HG03571 (cell line): ENCODE data around the gene RAG1.

Experiments used
- ATAC-seq: cut with Tn5 transposase; IDR thresholded peaks from one replicate; pipeline ENCODE4 v1.9.1; 2021; ENCODE audit not compliant: unreplicated experiment

The RAG1 gene

DNA sequence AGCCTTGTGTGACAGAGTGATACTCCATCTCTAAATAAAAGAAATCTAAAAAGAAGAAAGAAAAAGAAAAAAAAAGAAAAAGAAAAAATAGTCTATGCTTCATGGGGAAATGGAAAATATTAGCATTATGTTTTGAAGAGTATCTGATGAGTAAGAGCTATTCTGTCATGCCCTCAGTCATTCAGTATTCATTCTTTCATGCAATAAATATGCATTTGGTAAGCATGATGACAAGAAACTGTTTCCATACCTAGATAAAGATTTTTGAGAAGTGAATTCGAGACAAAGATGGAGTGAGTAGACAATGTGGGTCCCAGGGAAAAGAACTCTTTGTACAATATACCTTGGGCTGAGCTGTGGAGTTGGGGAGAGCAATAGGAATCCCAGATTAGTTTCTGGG lies 20.3 kb downstream of the RAG1 start:
- ATAC-seq = no peak

DNA sequence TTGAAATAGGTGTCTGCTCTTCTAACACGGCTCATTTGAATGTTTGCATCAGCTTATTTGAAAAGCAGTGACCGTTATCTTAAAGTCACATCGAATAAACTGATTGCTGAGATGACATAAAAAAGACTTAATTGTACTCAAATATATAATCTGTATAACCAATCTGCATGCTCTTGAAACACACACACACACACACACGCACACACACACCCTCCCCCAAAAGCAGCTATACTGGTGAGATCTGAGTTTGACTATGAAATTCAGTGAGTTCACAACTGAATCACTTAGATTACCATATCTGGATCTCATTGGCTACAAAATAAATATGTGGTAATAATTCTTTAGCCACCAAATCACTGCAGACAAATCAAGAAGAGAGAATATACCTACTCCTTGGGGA lies 22.7 kb downstream of the RAG1 start:
- ATAC-seq = no peak

DNA sequence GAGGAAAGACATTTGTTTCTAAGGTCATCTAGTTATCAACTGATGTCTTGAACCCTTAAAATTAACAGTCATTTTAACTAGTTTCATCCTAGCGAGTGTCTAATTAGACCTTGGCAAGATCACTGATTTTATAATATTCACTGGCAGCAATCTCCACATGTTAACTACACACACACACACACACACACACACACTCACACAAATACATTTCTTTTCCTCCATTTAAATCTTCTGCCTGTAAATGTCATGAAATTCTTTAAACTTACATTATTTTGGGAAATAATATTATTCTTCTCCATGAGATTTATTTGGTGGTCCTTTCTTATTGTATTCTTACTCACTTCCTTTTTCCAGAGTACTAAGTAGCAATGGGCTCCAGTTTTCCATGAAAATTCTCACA lies 23.6 kb downstream of the RAG1 start:
- no peak for ATAC-seq

GRCh38 chr11:36594316-36594989 lies 26.6 kb downstream of the RAG1 start, which contains the start of gene IFTAP:
Gene IFTAP, plus strand, starts transcription at chr11:36594502. Its CDS starts 15,602 bp downstream, at chr11:36610104.
- peak; percentile 85 for ATAC-seq

DNA sequence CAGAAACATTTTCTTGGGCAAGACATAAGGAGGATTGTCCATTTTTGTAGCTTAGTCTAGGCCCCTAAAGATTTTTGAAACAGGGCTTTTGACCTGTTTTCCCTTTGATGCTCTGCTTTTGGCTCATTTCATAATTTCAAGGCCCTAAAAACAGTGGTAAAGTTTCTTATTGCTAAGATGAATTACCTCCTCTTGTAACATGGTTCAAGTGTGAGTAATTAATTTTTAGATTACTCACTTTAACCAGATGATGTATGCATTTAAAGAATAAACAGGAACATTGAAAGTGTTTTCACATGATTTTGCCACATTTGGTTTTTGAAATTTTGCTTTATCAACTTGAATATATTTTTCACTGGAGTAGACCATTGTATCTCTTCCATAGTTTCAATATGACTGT lies 29.1 kb downstream of the RAG1 start:
- ATAC-seq = no peak

DNA sequence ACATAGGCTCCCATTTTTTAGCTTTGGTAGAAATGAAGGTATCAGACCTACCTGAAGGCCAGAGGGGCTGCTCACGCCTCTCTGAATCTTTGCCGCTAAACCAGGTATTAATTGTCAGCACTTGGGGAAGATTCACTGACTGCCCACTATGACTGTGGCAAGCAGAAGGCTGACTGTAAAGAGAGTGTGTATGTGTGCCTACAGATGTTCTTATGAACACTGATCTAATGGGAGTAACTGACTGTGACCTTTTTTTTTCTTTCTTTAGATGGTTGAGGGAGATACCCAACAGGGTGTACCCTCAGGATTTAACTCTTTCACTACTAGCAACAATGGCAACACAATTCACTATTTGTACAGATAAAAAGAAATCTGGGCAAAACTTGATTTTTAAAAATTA lies 30.2 kb downstream of the RAG1 start, which contains the start of gene RAG2:
Gene RAG2, minus strand, starts transcription at position 186 of the 400 bp plus-strand sequence. CDS start 4,068 bp downstream, outside the sequence.
- ATAC-seq = no peak

DNA sequence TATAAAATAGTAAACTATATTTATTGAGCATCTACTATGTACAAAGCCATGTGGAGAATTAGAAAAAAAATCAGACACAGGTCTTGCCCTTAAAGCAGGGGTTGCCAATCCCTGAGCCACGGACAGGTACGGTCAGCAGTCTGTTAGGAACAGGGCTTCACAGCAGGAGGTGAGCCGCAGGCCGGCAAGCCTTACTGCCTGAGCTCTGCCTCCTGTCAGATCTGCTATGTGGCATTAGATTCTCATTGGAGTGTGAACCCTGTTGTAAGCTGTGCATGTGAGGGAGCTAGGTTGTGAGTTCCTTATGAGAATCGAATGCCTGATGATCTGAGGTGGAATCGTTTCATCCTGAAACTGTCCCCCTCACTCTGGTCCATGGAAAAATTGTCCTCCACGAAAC lies 32.4 kb downstream of the RAG1 start:
- no peak for ATAC-seq

GRCh38 chr11:36601155-36601554 lies 33.3 kb downstream of the RAG1 start:
- ATAC-seq = no peak

DNA sequence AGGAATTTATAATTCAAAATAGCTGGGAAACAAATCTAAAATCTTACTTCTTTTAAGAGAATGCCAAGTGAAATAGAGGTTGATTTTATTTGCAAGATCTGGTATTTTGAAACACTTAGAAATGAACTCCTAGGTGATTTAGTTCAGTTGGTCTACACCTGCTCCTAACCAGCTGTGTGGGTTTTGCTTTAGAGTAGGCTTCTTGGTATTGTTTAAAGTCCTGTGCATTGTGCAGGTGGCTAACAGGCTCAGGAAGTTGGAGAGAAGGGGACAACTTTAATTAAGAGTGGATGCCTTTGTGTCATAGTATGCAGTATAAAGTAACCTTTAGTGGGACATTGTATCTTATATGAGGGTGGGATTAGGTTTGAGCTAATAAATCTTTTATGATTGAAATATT lies 34.3 kb downstream of the RAG1 start:
- ATAC-seq = no peak

GRCh38 chr11:36605221-36606216 lies 37.7 kb downstream of the RAG1 start:
- ATAC-seq = peak; percentile 78

- no peak for ATAC-seq
Observed at GRCh38 chr11:36608491-36609199, 40.8 kb downstream of the RAG1 start.

- ATAC-seq = no peak
Observed at GRCh38 chr11:36609383-36609782, 41.6 kb downstream of the RAG1 start.

GRCh38 chr11:36615826-36616225 lies 48.0 kb downstream of the RAG1 start:
- ATAC-seq = no peak

GRCh38 chr11:36617543-36618362 lies 49.9 kb downstream of the RAG1 start:
- ATAC-seq = no peak

GRCh38 chr11:36618363-36619047 lies 50.7 kb downstream of the RAG1 start:
- no peak for ATAC-seq

DNA sequence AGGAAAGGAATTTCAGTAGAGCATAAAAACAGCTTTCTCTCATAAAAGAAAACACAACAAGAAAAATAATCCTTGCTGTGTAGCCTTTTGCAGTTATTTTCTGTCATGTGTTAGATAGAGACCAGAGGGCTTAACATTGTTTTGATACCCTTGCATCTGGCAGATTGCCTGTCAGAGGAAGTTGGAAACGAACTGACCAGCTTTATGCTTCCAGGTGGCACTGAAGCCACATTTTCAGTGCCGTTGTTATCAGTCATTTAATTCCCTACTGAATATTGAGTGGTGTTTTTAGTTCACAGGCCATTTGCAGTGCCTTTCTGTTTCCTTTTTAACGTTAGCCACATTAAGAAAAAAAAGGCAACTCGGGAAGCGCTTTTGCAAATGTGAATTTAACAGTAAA lies 51.7 kb downstream of the RAG1 start:
- ATAC-seq = no peak

GRCh38 chr11:36620246-36620645 lies 52.4 kb downstream of the RAG1 start:
- no peak for ATAC-seq

- peak; percentile 68 for ATAC-seq
Observed at GRCh38 chr11:36622431-36623136, 54.8 kb downstream of the RAG1 start.

DNA sequence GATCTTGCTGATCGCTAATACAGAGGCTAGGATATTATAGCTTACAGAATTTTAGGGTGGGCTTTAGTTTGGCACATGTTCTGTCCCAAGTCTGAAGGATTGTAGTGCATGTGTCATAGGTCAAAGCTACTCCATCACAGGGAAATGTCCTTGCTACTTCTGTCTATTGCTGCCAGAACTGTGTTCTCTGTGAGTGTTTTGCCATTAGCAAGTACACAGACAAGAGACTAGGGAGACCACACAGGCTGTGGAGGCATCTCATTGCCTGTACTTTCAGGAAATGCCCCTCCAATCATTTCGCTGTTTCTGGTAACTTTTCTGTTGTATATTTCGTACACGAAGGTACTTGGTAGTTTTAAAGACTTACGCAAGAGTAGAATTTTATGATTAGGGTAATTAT lies 55.7 kb downstream of the RAG1 start:
- no peak for ATAC-seq
